ENCODE data around the gene MRPL44. TPM values are rescaled to one million over a fixed set of nuclear protein-coding genes. Genes with fewer than 3 reads are reported as not detected.

Gene MRPL44
- total RNA-seq, 3 donors from 2014 or later (not counting 1 experiment from before 2014, with no cell fraction given): 27.6 to 35.1 (median 31.0) TPM

DNA sequence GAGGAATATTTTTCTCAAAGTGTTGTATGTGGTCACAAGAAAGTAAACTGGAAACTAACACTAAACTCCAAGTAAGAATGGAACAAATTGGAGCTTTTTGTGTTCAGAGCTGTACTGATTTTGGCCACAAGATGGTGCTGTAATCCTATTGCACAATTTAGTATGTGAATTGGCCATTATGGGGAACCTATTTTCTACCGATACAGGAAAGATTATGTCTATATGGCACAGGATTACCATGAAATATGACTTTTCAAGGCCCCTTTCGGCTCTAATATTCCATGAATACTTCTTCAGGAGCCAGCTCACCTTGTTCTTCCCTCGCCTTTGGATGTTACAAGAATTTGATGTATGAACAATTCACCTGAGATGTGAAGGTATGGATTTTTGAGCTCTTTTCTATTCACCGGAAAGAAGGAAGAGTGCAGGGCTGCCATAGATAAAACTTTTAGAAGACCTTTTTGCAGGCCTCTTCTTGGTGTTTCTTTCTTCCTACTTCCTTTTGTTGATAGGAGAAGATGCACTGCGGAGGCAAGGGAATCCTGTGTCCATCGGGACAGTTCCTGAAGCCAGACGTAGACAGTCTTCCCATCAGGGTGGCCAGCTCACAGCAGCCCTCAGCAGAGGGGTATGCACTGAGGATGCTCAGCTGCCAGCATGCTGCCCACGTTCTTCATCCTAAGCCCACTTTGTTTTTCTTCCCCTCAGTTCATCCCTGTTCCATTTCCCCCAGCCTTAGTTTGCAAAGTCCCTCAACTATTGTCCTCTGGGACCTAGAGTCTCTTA, 13.3 kb downstream of the MRPL44 start:
- Mint-ChIP-seq H3K27me3 (ENCODE audit: low read depth in 2 of 2) (no peaks in the 10 kb centered on the region), H3K36me3 (no peaks in the 10 kb centered on the region), H3K4me3 (no peak overlapping the region), H3K9me3 (no peaks in the 10 kb centered on the region), H3K27ac (peak overlapping the region in 1 of 2 donors; percentile 22), H3K4me1 (peaks cover 9 to 11% of the 10 kb centered on the region in 2 donors)
- 68% methylated on average over 8 of the region's 8 CpGs for WGBS (ENCODE audit: insufficient coverage)
- Histone ChIP-seq H3K9me3 (ENCODE audit: control insufficient read depth, insufficient read depth, low read length) (no peaks in the 10 kb centered on the region), H3K4me1 (ENCODE audit: control insufficient read depth, insufficient read depth, low read length) (no peaks in the 10 kb centered on the region), H3K27ac (ENCODE audit: low read length) (no peak overlapping the region), H3K27me3 (ENCODE audit: control insufficient read depth, insufficient read depth, low read length) (no peaks in the 10 kb centered on the region), H3K36me3 (ENCODE audit: control insufficient read depth, insufficient read depth, low read length) (peaks cover 20% of the 10 kb centered on the region), H3K4me3 (ENCODE audit: low read length) (no peak overlapping the region)
- peak in 1 of 2 donors; percentile 82 for DNase-seq
- peak; percentile 73 to 79 (median 78) for ATAC-seq
- intact Hi-C loops (cut with micrococcal nuclease): loop anchor here (1.0 to 5.0 kb wide), 3 partner anchors 23 to 397 kb away; no protein-coding TSS in a partner anchor
- TF ChIP-seq, protein P1, sequence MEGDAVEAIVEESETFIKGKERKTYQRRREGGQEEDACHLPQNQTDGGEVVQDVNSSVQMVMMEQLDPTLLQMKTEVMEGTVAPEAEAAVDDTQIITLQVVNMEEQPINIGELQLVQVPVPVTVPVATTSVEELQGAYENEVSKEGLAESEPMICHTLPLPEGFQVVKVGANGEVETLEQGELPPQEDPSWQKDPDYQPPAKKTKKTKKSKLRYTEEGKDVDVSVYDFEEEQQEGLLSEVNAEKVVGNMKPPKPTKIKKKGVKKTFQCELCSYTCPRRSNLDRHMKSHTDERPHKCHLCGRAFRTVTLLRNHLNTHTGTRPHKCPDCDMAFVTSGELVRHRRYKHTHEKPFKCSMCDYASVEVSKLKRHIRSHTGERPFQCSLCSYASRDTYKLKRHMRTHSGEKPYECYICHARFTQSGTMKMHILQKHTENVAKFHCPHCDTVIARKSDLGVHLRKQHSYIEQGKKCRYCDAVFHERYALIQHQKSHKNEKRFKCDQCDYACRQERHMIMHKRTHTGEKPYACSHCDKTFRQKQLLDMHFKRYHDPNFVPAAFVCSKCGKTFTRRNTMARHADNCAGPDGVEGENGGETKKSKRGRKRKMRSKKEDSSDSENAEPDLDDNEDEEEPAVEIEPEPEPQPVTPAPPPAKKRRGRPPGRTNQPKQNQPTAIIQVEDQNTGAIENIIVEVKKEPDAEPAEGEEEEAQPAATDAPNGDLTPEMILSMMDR (IDR thresholded peaks at IDR 0.05): peak; percentile 97

DNA sequence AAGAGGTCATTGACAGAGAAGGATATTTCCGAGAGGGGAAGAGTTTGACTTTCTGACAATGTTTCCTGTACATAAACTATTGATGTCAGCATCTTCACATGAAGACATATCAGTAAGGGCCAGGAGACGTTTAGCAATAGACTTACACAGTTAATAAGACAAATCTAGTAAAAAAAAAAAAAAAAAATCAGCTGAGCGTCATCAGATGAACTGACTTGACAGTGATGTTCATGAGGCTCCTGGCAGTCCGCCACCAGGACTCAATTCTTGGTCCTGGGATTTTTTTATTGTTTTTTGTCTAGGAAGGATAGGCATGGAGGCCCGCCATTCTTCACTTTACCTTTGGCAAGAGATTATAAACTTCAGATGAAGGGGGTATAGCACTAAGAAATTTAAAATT, 14.5 kb downstream of the MRPL44 start:
- Mint-ChIP-seq H3K27me3 (ENCODE audit: low read depth in 2 of 2) (no peaks in the 10 kb centered on the region), H3K27ac (no peak overlapping the region), H3K4me3 (no peak overlapping the region), H3K9me3 (no peaks in the 10 kb centered on the region), H3K36me3 (no peaks in the 10 kb centered on the region), H3K4me1 (peaks cover 9 to 11% of the 10 kb centered on the region in 2 donors)
- no peaks in the 10 kb centered on the region for H3K9me3 ChIP-seq (ENCODE audit: control insufficient read depth, insufficient read depth, low read length)
- ATAC-seq: no peak
- no peak for DNase-seq
- no peak overlapping the region for H3K27ac ChIP-seq (ENCODE audit: low read length)
- H3K27me3 ChIP-seq (ENCODE audit: control insufficient read depth, insufficient read depth, low read length): no peaks in the 10 kb centered on the region
- H3K4me1 ChIP-seq (ENCODE audit: control insufficient read depth, insufficient read depth, low read length): no peaks in the 10 kb centered on the region
- H3K4me3 ChIP-seq (ENCODE audit: low read length): no peak overlapping the region
- WGBS (ENCODE audit: insufficient coverage): 95% methylated on average over 4 of the region's 5 CpGs
- TF ChIP-seq, protein P1 (IDR thresholded peaks at IDR 0.05): no peak
- peaks cover 14% of the 10 kb centered on the region for H3K36me3 ChIP-seq (ENCODE audit: control insufficient read depth, insufficient read depth, low read length)
- intact Hi-C loops (cut with micrococcal nuclease): loop anchor here (5.0 kb wide), 1 partner anchor 396 kb away; no protein-coding TSS in a partner anchor

DNA sequence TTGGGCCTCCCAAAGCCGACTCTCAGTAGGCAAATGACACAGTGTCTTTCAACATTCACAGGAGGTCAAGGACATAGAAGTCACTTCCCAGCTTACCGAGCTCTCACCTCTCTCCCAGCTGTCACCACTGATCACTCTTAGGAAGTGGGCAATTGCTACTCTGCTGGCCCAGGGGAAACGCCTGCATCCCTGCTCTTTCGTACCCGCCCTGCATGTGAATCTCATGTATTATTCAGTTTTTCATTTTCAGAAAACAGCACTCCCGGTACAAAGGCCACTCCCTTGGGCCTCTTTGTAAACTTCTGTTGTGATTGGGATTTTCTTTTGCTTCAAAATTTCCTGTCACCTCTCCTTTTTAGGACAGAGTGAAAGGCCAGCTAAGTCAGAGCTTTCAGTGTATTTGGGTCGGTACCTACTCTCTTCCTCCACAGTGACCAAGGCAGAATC, 15.4 kb downstream of the MRPL44 start:
- Histone ChIP-seq H3K4me1 (ENCODE audit: control insufficient read depth, insufficient read depth, low read length) (no peaks in the 10 kb centered on the region), H3K27ac (ENCODE audit: low read length) (no peak overlapping the region), H3K36me3 (ENCODE audit: control insufficient read depth, insufficient read depth, low read length) (peaks cover 9% of the 10 kb centered on the region), H3K4me3 (ENCODE audit: low read length) (no peak overlapping the region), H3K27me3 (ENCODE audit: control insufficient read depth, insufficient read depth, low read length) (no peaks in the 10 kb centered on the region), H3K9me3 (ENCODE audit: control insufficient read depth, insufficient read depth, low read length) (no peaks in the 10 kb centered on the region)
- ATAC-seq: no peak
- DNase-seq: no peak
- no peaks in the 10 kb centered on the region for H3K36me3 Mint-ChIP-seq
- intact Hi-C loops (cut with micrococcal nuclease): loop anchor here (5.0 kb wide), 1 partner anchor 395 kb away; no protein-coding TSS in a partner anchor
- H3K4me1 Mint-ChIP-seq: peaks cover 9 to 11% of the 10 kb centered on the region in 2 donors
- H3K4me3 Mint-ChIP-seq: no peak overlapping the region
- no peaks in the 10 kb centered on the region for H3K9me3 Mint-ChIP-seq
- 91% methylated on average over 7 of the region's 7 CpGs for WGBS (ENCODE audit: insufficient coverage)
- TF ChIP-seq, protein P1 (IDR thresholded peaks at IDR 0.05): no peak
- no peak overlapping the region for H3K27ac Mint-ChIP-seq
- H3K27me3 Mint-ChIP-seq (ENCODE audit: low read depth in 2 of 2): no peaks in the 10 kb centered on the region

Measured in natural killer cell (primary cell).